ENCODE data around the gene PYY.

DNA sequence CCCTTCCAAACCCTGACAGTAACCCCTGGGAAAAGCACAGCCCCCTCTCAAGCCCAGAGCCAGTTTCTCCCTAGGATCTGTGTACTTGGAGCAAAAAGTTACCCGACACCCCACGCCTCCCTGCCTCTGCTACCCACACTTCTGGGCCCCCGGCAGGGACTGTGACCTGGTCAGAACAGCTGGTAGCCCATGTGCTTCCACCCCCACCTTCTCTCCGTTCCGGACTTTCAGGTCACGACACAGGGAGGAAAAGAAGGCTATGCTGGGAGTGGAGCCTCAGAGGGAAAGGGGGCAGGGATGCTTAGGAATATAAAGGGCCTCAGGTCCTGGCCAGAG, 17.8 kb downstream of the PYY start:
- TF ChIP-seq, protein P1, sequence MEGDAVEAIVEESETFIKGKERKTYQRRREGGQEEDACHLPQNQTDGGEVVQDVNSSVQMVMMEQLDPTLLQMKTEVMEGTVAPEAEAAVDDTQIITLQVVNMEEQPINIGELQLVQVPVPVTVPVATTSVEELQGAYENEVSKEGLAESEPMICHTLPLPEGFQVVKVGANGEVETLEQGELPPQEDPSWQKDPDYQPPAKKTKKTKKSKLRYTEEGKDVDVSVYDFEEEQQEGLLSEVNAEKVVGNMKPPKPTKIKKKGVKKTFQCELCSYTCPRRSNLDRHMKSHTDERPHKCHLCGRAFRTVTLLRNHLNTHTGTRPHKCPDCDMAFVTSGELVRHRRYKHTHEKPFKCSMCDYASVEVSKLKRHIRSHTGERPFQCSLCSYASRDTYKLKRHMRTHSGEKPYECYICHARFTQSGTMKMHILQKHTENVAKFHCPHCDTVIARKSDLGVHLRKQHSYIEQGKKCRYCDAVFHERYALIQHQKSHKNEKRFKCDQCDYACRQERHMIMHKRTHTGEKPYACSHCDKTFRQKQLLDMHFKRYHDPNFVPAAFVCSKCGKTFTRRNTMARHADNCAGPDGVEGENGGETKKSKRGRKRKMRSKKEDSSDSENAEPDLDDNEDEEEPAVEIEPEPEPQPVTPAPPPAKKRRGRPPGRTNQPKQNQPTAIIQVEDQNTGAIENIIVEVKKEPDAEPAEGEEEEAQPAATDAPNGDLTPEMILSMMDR (IDR thresholded peaks at IDR 0.05) = no peak
- TF ChIP-seq POLR2AphosphoS5 (IDR thresholded peaks at IDR 0.05) = no peak
- TF ChIP-seq POLR2A (IDR thresholded peaks at IDR 0.05) = no peak
